Activated CD8-positive, alpha-beta memory T cell treated with anti-CD3 and anti-CD28 coated beads, Interleukin-2, amount 50 U/mL, for 1 hour (primary cell): ENCODE measurements around the gene ELK3.

ENCODE experiments used
- DNase-seq: peaks from one replicate; pipeline ENCODE4 v3.0.0-alpha.2; 2020; ENCODE audit errors: extremely low read depth

ELK3 gene

DNA sequence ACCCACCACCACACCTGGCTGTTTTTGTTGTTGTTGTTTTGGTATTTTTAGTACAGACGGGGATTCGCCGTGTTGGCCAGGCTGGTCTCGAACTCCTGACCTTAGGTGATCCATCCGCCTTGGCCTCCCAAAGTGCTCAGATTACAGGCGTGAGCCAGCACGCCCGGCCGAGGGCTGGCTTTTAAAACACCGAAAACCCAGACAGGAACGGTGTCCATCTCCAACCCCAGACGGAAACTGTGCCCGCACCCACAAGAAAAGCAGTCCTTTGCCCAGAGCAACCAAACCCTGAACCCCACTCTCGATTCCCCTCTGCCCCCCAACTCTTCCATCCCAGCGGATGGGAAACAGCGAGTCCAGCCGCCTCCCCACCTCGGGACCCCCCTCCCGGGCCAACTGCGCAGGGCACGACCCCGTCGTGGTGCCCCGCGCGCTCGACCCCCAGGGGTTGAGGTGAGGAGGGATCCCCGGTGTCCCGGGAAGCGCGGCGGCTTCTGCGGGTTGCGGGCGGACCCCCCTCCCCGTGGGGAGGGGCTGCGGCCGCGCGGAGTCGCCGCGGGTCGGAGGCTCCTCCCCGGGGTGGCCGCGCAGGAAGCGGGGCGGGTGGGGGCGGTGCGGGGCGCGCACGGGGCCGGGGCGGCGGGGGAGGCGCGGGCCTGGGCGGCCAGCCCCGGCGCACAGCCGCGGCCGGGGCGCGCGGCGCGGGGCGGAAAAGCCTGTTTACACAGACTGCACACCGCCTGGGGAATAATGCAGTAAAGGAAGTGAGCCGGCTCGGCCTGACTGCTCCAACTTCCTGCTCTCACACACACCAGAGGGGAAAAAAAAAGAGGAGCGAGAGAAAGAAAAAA is at the start of gene ELK3:
Gene ELK3, plus strand, starts transcription at position 651 of the 851 bp plus-strand sequence.
- no peak for DNase-seq

DNA sequence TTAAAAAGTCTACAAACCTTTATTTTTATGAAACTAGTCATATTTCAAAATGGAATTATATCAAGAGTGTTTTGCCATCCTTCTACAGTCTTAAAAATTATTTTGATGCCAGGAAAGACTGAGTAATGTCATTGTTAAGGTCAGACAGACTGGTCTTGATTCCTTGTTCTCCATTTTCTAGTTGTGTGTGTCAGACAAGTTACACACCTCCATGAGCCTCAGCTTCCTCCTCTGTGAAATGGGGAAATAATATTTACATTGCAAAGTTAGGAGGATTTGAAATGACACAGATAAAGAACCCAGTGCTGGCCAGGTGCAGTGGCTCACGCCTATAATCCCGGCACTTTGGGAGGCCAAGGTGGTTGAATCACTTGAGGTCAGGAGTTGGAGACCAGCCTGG is 47.4 kb upstream of the ELK3 start:
- no peak for DNase-seq

DNA sequence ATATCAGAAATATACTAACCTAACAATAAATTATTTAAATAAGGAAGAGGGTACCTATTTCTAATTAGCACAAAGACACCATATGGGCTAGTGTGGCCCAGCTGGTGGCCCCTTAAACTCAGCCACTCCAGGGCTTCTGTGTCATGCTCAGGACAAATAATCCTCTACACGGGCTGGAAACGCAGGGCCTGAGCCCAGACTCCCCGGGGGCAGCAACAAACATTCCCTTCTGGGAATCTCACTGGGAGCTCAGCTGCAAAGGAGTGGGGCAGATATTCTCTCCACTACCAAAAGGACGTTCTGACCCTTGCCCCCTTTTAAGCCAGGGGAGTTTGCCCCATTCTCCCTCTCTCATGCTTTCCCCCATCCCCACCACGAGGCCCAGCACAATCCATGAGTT is 43.7 kb upstream of the ELK3 start:
- no peak for DNase-seq

DNA sequence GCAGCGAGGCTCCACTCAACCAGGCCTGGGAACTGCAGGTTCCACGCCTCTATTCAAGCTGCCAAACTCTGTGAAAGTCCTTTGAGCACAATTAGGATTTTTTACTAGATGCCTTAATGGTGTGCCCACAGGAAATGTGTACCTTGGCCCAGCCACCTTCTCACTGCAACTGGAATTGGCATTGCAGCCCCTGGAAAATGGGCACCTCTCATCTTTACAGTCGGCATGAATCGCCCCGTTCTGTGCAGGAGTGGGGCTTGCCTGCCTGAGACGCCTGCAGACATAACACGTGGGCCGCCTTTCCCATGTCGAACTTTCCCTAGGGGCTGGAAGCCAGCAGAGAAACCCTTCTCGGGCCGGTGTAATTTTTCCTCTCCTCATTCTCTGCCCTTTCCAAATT is 42.0 kb upstream of the ELK3 start:
- DNase-seq = no peak

DNA sequence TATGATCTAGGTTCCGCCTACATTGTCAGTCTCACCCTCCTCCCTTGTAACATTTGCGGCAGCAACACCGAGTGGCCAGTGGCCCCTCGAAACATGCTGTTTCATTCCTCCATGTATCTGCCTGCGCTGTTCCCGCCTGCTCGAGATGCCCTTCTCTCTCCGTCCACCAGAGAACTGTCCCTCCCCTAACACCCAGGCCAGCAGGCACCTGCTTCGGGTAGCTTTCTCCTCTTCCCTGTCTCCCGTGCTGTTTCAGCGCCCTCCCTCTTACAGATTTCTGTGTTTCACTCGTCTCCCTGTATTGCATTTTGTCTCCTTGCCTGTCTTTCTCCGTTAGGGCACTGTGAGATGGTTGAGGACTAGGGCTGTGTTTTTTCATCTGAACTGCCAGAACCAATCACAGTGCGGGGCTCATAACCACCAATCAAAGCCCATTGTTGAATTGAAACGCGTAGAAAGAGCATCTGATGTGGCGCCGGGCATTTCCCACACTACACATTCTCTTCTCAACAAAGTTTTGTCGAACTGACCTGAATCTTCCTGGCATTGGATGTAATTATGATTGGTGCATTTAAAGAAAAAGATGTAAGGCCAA is 40.9 kb upstream of the ELK3 start:
- no peak for DNase-seq

DNA sequence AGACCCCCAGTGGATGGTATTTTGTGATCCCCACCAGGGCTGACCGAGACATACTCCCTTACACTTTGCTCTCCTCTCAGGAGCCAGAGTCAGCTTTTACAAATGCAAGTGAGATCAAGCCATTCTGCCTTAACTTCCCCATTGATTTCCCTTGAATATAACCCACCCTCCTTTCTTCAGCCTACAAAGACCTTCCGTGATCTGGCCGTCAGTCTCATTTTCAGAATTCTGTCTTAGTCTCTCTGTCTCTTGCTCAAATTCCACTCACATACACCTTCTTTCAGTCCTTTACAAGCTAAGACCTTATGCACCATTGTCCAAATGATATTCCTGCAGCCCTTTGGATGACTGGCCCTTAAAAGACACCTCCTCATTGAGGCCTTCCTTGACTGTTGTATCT is 39.0 kb upstream of the ELK3 start:
- DNase-seq = no peak

DNA sequence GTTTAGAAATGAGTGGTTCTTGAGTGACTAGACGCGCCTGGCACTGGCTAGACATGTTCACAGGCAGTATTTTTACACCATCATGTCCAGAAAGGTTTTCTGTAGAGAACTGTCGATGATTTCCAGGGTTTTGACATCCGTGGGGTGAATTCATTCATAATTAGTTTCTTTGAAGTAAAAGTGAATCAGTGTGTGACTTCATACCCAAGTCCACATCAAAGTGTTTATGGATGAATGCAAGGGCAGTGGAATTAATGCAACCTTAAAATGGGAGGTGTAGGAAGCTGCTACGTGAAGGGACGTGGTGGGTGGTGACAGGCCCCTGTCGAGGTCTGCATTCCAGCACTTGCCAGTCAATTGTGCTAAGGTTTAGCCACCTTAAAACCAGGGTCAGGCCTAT is 38.4 kb upstream of the ELK3 start:
- DNase-seq = no peak

DNA sequence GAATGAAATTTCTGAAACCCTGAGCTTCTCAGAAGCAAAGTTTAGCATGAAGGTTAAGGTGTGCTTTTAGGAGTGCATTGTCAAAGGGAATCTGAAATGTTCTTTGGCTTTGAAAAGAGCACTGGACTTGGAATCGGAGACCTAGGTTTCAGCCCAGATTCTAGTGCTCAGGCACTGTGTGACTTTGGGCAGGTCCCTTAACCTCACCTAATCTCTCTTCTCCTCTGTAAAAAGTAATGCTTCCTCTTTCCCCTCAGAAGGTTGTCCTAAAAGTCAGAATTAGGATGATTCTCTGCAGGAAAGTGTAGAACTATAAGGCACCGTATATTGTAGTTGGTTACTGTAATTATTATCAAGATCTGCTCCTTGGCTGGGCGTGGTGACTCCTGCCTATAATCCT is 38.0 kb upstream of the ELK3 start:
- DNase-seq = no peak

DNA sequence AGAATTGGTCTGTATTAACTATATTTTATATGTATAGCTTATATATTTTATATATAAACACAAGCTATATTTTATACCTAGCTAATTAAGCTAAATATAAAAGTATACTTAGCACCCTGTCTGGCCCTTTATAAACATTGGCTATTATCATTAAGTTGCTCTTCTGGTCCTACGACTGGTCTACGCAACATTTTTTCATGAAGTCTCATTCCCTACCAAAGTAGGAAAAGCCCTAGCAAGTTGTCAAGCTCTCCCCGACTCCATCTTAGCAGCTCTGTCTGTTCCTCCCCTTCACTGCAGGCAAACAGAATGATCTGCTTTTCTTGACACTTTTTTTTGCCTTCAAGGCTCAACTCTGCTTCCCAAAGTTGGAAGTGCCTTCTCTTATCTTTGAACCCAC is 36.7 kb upstream of the ELK3 start:
- no peak for DNase-seq

DNA sequence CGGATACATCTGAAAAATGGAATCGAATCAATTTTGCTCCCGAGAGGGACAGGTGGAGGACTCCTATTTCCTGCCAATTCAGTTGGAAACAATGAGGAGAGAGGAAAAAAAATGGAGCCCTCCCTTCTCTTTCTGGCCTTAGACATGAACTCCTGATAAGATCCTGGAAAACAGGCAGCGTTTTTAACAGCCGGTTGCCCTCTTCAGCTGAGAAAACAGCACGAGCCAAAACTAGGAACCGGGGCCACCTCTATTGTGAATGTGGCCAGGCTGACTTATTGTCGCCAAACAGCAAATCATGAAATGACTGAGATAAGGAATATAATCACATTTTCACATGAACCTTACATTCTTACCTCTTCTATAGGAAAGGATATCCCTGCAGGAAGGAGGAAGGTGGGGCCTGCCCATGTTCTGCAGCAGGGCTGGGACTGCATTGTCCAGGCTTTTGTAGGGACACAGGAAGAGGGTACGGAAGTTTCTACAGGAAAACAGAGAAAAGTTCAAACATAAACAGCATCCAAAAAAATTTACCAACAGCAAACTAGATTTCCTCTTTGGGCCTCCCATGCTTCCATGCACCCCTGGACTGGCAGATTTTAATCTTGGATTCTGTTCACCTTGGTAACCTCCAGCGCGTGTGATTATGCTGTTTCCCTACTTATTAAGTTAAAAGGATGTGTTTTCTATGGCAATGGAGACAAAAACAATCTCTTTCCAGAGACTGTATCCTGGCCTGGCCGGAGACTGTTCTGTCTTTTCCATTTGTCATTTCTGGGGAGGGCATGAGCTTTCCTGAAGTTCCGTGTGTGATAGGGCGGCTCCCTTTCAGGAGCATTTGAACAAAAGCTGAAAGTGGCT is 29.0 kb upstream of the ELK3 start:
- DNase-seq = no peak

DNA sequence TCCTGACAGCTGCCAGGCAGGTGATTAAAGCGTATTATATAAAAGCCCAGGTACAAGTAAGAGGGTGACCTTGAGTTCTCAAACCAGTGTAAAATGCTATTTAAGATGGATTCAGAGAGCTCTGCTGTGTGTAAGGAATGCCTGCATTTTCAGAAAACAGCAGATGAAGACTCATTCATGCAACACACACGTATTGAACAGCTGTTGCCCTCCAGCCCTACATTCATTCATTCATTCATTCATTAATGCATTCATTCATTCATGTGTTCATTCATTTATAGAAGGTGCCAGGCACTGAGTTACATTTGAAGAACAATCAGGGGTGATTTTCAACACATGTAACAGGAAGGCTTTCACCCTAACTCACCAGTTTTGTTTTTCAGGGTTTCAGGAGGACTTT is 27.4 kb upstream of the ELK3 start:
- DNase-seq = no peak

DNA sequence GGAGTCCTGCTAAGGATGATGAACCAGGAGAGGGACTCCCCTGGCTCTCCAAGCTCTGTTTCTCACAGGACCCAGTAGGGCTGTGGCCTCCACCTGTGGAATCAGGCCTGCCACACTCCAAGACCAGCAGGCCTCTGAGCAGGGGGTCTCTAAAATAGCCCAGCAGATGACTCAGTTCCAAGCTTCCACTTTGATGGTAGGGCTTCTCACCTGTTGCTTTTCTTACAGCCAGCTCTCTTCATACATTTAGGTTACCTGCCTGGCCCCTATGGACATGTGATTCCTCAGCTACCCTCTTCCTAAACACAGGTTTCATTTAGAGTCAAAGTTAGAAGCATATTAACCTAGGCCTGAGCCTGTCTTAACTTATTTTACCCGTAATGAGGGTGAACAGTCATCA is 26.7 kb upstream of the ELK3 start:
- DNase-seq = no peak

DNA sequence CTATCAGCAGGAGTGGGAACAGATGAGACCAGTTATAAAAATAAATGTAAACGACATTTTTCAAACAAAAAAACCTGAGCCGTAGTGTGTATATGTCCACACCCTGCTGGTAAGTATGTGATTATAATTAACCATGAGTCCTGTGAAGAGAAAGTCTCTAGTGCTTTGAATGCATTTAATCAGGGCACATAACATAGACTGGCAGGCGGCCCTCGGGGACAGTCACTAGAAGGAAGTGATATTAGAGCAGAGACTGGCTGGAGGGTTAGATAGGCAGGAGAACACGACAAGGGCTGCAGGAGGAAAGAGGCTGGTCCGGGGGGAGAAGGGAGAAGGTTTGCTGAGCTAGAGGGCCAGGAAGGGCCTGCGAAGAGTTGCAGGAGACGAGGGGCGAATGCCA is 23.8 kb upstream of the ELK3 start:
- no peak for DNase-seq

DNA sequence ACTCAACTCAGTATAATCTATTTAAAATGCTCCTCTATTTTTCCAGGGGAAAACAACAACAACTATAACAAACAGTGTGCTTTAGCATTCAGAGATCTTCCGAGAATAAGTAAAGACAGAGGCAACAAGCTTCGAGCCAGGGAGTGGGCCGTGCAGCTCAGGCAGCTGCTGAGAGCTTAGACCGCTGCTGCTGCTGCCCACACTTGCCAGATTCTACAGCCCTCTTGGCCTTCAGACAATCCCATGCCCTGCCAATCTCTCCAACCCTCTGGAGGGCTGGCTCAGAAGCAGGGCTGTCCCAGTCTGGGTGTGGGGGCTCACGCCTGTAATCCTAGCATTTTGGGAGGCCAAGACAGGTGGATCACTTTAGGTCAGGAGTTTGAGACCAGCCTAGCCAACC is 23.4 kb upstream of the ELK3 start:
- DNase-seq = no peak

DNA sequence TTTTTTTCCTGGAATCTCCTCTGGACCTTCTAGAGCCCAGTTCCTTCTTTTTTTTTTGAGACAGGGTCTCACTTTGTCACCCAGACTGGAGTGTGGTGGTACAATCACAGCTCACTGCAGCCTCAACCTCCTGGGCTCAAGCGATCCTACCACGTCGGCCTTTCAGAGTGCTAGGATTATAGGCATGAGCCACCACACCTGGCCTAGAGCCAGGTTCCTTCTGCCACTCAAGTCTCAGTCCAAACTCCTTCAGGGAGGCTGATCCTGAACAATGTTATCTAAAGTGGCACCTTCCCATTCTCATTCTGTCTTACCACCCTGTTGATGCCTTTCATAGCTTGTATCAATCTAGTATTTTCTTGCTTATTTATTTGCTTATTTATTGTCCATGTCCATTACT is 22.3 kb upstream of the ELK3 start:
- no peak for DNase-seq

DNA sequence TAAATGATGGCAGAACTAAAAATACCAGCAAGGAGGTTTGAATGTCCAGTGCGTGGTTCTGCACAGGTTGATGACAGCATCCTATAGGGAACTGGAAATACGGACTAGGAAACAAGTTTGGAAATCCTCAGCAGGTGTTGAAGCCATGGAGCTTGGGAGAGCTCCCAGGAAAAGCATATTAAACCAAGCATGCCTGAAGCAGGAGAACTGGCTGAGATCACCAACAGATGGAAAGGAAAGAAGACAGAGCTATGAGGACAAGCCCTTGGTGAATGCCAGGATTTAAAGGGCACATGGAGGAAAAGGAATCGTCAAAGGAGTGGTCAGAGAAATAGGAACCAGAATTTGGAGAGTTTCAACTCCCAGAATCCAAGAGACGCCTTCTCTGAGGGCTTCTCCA is 21.2 kb upstream of the ELK3 start:
- DNase-seq = no peak

DNA sequence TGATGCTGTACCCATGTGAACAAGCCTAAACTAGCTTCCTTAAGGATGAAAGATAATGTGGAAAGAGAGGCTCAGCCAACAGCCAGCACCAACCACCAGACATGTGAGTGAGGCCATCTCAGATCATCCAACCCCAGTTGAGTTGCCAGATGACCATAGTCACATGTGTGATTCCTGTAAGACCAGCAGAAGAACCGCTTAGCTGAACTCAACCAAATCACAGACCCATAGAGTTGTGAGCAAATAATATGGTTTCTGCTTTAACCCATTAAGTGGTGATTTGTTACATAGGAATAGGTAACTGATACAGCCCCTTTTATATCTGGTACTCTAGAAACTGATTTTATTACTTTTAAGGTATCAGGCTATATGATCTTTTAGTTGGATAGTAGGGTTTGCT is 17.6 kb upstream of the ELK3 start:
- no peak for DNase-seq

DNA sequence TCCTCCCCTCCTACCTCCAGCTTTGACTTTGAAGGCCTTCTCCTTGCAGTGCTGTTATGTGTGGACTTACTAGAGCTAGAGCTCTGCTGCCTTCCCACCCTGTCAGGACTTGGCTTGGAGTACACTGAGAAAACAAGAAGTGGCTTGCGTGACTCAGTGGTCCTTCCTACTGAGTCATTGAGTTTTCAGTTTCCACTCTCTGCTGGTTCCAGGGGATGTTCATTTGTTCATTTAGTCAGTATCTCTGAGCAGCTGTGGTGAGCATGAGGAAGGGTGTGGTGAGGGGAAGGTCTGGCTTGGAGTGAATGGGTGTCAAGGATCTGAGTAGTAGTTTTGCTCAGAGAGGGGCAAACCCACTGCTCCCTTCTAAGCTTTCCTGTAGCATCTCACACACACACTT is 17.2 kb upstream of the ELK3 start:
- DNase-seq = no peak

DNA sequence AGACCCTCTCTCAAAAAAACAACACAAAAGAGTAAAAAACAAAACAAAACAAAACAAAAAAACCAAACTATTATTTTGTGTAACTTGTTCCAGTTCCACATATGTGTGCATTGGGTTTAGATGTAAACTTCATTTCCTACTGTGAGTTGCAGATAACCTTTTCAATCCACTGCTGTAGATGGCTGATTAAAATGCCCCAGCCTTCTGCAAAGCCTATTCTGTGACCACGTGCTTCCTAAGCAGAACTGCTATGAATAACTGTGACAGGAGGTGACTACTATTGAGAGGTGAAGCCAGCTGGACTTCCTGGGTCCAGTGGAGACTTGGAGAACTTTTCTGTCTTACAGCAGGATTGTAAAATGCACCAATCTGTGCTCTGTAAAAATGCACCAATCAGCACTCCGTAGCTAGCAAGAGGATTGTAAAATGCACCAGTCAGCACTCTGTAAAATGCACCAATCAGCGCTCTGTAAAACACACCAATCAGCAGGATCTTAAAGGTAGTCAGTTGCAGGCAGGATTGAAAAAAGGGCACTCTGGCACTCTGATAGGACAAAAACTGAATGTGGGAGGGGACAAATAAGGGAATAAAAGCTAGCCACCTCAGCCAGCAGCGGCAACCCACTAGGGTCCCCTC is 10.3 kb upstream of the ELK3 start:
- DNase-seq = no peak

DNA sequence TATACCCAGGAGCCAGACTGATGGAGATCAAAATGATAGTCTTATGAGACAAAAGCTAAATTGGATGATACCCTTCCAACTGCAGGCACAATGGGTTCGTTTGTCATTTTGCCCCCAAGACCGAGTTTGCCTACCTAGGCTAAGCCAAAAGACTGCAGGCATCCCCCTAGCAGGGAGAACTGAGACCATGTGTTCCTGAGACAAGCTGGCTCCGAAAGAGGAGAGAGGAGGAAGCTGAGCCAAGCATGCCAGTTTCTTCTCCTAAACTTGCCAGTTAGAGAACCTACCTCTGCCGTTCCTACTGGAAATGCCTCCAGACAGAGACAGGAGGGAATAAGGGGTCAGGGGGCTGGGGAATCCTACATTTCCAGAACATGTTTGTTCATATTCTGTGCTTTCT is 8.3 kb upstream of the ELK3 start:
- no peak for DNase-seq

DNA sequence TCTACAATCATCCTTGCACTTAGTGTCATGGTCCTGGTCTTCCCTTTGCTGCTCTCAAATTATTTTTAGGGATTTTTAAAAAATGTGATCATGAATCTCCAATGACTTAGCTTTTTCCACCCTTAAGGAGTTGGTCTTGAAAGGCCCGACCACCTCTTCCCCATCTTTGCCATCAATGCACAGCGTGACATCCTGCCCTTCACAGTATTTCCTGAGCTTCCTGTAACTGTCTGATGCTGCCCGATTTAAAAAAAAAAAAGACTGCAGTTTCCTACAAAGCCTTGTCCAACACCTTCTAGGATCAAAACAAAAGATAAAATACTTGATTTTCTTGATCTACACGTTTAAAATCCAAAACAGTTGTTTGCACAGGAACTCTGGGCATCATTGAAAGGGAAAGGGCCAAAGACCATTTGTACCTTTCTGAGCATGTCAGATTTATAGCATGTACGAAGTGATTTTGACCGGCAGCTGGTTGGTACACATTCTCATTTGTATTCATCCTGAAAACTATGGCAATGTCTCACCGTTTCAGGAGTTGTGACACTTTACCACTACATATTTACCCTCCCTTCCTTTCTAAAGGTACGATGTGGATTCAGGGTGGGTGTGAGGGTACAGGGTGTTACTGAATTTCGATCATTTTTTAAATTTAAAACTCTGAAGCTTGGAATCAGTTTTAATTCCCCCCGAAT is 7.4 kb upstream of the ELK3 start:
- no peak for DNase-seq

DNA sequence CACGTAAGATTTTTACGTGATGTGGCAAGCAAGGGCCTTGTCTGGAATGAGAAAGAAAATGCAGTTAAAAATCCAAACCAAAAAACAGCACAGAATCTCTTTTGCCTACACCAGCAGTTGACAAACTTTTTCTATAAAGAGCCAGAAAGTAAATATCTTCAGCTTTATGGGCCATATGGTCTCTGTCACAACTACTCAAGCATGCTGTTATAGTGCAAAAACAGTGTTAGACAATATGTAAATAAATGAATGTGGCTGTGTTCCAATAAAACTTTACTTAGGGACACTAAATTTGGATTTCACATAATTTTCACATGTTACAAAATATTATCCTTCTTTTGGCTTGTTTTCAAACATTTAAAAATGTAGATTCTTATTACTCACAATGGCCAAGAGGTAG is 6.2 kb upstream of the ELK3 start:
- DNase-seq = no peak
